Measurements from ENCODE around the gene TMEM222. TPM values are rescaled to one million over a fixed set of nuclear protein-coding genes. Genes with fewer than 3 reads are reported as not detected.

TMEM222 gene
- polyA plus RNA-seq, 4 donors = 30.3 to 51.7 (median 36.9) TPM

DNA sequence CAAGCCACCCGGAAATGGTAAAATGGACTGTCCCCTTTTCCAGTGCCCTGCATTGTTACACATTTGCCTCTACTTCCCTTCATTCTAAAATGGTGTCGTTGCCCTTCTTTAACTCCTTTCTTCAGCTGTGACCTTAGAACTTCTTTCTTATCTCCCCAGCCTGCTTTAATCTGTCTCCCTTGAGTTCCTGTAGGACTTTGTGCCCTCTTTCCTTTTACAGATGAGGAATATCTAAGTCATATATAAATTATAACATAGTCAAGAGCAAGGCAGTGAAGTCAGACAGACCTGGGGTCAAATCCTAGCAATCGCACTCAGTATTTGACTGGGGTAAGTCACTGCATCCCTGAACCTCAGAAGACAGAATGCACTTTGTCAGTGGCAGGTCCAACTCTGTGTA lies 31.4 kb upstream of the TMEM222 start:
- peak overlapping the region; percentile 64 to 88 (median 73) for H3K27ac ChIP-seq (ENCODE audit: low read depth in 1 of 3, low read length in 2 of 3)
- WGBS, 3 donors = 30 to 61% (median 49%) methylated on average over 3 of the region's 3 CpGs

GRCh38 chr1:27292106-27292505 lies 29.9 kb upstream of the TMEM222 start:
- Histone ChIP-seq H3K9me3 (ENCODE audit: control insufficient read depth in 2 of 2, insufficient read depth in 1 of 2, low read depth in 1 of 2, low read length in 1 of 2) (no peaks in the 10 kb centered on the region), H3K27ac (ENCODE audit: low read depth in 1 of 3, low read length in 2 of 3) (peak overlapping the region in 2 of 3 donors; percentile 64 to 73), H3K27me3 (ENCODE audit: control insufficient read depth in 3 of 3, insufficient read depth in 3 of 3, low read length in 3 of 3) (no peaks in the 10 kb centered on the region), H3K4me1 (ENCODE audit: control insufficient read depth in 3 of 3, insufficient read depth in 2 of 3, low read depth in 1 of 3, low read length in 2 of 3) (peaks cover 0 to 40% (median 9%) of the 10 kb centered on the region in 3 donors), H3K36me3 (ENCODE audit: control insufficient read depth in 3 of 3, insufficient read depth in 2 of 3, low read depth in 1 of 3, low read length in 3 of 3) (peaks cover 0 to 50% (median 7%) of the 10 kb centered on the region in 3 donors), H3K4me3 (ENCODE audit: low read depth in 1 of 3, low read length in 3 of 3) (no peak overlapping the region)
- DNase-seq (peak; percentile 37 to 66), FAIRE-seq (no peak)
- WGBS, 3 donors = 60 to 81% (median 64%) methylated on average over 5 of the region's 5 CpGs

More for the DNA sequence above, 31.4 kb upstream of the TMEM222 start:
- DNase-seq = peak; percentile 74 to 92
- Histone ChIP-seq H3K36me3 (ENCODE audit: control insufficient read depth in 3 of 3, insufficient read depth in 2 of 3, low read depth in 1 of 3, low read length in 3 of 3) (peaks cover 0 to 45% (median 7%) of the 10 kb centered on the region in 3 donors), H3K4me3 (ENCODE audit: low read depth in 1 of 3, low read length in 3 of 3) (no peak overlapping the region), H3K9me3 (ENCODE audit: control insufficient read depth in 2 of 2, insufficient read depth in 1 of 2, low read depth in 1 of 2, low read length in 1 of 2) (no peaks in the 10 kb centered on the region), H3K4me1 (ENCODE audit: control insufficient read depth in 3 of 3, insufficient read depth in 2 of 3, low read depth in 1 of 3, low read length in 2 of 3) (peaks cover 0 to 41% (median 9%) of the 10 kb centered on the region in 3 donors), H3K27me3 (ENCODE audit: control insufficient read depth in 3 of 3, insufficient read depth in 3 of 3, low read length in 3 of 3) (no peaks in the 10 kb centered on the region)
- no peak for FAIRE-seq

GRCh38 chr1:27293915-27294314 lies 28.0 kb upstream of the TMEM222 start:
- WGBS, 3 donors = 94 to 98% (median 97%) methylated on average over 8 of the region's 8 CpGs
- H3K27ac ChIP-seq (ENCODE audit: low read depth in 1 of 3, low read length in 2 of 3) = no peak overlapping the region
- DNase-seq (no peak), FAIRE-seq (no peak)
- H3K4me1 ChIP-seq (ENCODE audit: control insufficient read depth in 3 of 3, insufficient read depth in 2 of 3, low read depth in 1 of 3, low read length in 2 of 3) = peaks cover 0 to 34% (median 6%) of the 10 kb centered on the region in 3 donors
- H3K36me3 ChIP-seq (ENCODE audit: control insufficient read depth in 3 of 3, insufficient read depth in 2 of 3, low read depth in 1 of 3, low read length in 3 of 3) = peaks cover 3 to 59% (median 8%) of the 10 kb centered on the region in 3 donors
- H3K9me3 ChIP-seq (ENCODE audit: control insufficient read depth in 2 of 2, insufficient read depth in 1 of 2, low read depth in 1 of 2, low read length in 1 of 2) = no peaks in the 10 kb centered on the region
- no peak overlapping the region for H3K4me3 ChIP-seq (ENCODE audit: low read depth in 1 of 3, low read length in 3 of 3)
- no peaks in the 10 kb centered on the region for H3K27me3 ChIP-seq (ENCODE audit: control insufficient read depth in 3 of 3, insufficient read depth in 3 of 3, low read length in 3 of 3)

- 37 to 39% (median 38%) methylated on average over 10 of the region's 10 CpGs for WGBS, 3 donors
- peak; percentile 61 to 64 for DNase-seq
- Histone ChIP-seq H3K9me3 (ENCODE audit: control insufficient read depth in 2 of 2, insufficient read depth in 1 of 2, low read depth in 1 of 2, low read length in 1 of 2) (no peaks in the 10 kb centered on the region), H3K27me3 (ENCODE audit: control insufficient read depth in 3 of 3, insufficient read depth in 3 of 3, low read length in 3 of 3) (no peaks in the 10 kb centered on the region), H3K27ac (ENCODE audit: low read depth in 1 of 3, low read length in 2 of 3) (no peak overlapping the region), H3K4me1 (ENCODE audit: control insufficient read depth in 3 of 3, insufficient read depth in 2 of 3, low read depth in 1 of 3, low read length in 2 of 3) (peaks cover 0 to 28% (median 2%) of the 10 kb centered on the region in 3 donors), H3K4me3 (ENCODE audit: low read depth in 1 of 3, low read length in 3 of 3) (no peak overlapping the region), H3K36me3 (ENCODE audit: control insufficient read depth in 3 of 3, insufficient read depth in 2 of 3, low read depth in 1 of 3, low read length in 3 of 3) (peaks cover 3 to 81% (median 9%) of the 10 kb centered on the region in 3 donors)
- no peak for FAIRE-seq
Observed at GRCh38 chr1:27296773-27297291, 25.1 kb upstream of the TMEM222 start.

DNA sequence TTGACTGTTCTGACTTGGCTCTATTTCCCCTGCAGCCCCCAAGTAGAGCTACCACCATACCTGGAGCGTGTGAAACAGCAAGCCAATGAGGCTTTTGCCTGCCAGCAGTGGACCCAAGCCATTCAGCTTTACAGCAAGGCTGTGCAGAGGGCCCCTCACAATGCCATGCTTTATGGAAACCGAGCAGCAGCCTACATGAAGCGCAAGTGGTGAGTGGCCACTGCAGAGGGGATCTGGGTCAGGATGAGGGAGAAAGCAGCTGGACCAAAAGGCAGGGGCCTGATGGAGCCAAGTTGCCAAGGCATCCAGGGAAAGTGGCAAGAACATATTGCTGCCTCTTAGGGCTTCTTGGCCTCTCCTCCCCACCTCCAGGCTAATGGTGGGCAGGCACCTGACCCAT lies 24.1 kb upstream of the TMEM222 start:
- Histone ChIP-seq H3K4me3 (ENCODE audit: low read depth in 1 of 3, low read length in 3 of 3) (no peak overlapping the region), H3K27ac (ENCODE audit: low read depth in 1 of 3, low read length in 2 of 3) (peak overlapping the region in 1 of 3 donors; percentile 83), H3K27me3 (ENCODE audit: control insufficient read depth in 3 of 3, insufficient read depth in 3 of 3, low read length in 3 of 3) (no peaks in the 10 kb centered on the region), H3K4me1 (ENCODE audit: control insufficient read depth in 3 of 3, insufficient read depth in 2 of 3, low read depth in 1 of 3, low read length in 2 of 3) (peaks cover 0 to 17% (median 0%) of the 10 kb centered on the region in 3 donors), H3K36me3 (ENCODE audit: control insufficient read depth in 3 of 3, insufficient read depth in 2 of 3, low read depth in 1 of 3, low read length in 3 of 3) (peaks cover 3 to 82% (median 9%) of the 10 kb centered on the region in 3 donors), H3K9me3 (ENCODE audit: control insufficient read depth in 2 of 2, insufficient read depth in 1 of 2, low read depth in 1 of 2, low read length in 1 of 2) (no peaks in the 10 kb centered on the region)
- 92 to 98% (median 94%) methylated on average over 3 of the region's 3 CpGs for WGBS, 3 donors
- DNase-seq (no peak), FAIRE-seq (no peak)

DNA sequence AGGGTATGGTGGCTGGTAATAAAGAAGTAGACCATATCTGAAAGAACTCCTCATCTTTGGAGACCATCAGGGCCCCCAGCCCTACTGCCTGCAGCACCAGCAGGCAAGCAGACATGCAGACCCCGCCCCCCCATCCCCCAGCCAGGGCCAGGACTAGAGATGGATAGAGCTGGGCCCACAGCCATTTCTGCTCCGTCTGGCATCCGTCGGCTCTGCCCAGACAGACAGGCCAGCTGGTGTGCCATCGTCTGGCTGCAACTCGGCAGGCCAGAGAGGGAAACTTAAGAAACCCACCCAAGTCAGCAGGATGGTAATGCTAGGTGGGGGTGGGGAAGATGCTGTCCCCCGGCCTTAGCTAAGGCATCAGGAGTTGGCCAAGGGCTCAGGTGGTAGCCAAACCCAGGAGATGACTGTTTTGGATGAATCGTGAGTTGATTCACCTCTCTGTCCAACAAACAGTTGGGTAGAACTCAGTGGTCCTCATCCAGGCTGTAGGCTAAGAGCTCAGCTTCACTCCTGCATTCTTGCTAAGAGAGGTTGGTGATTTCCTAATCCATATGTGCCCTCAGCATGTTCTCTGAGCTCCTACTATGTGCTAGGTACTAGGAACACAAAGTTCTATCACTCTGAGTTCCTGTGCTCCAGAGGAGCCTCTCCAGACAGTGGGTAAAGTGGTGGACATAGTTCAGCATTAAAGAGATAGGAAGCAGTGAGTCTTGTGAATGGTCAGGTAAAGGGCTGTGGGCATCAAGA lies 23.2 kb upstream of the TMEM222 start:
- Histone ChIP-seq H3K4me1 (ENCODE audit: control insufficient read depth in 3 of 3, insufficient read depth in 2 of 3, low read depth in 1 of 3, low read length in 2 of 3) (peaks cover 0 to 17% (median 0%) of the 10 kb centered on the region in 3 donors), H3K27me3 (ENCODE audit: control insufficient read depth in 3 of 3, insufficient read depth in 3 of 3, low read length in 3 of 3) (no peaks in the 10 kb centered on the region), H3K4me3 (ENCODE audit: low read depth in 1 of 3, low read length in 3 of 3) (no peak overlapping the region), H3K27ac (ENCODE audit: low read depth in 1 of 3, low read length in 2 of 3) (peak overlapping the region in 2 of 3 donors; percentile 51 to 83), H3K36me3 (ENCODE audit: control insufficient read depth in 3 of 3, insufficient read depth in 2 of 3, low read depth in 1 of 3, low read length in 3 of 3) (peaks cover 0 to 86% (median 12%) of the 10 kb centered on the region in 3 donors), H3K9me3 (ENCODE audit: control insufficient read depth in 2 of 2, insufficient read depth in 1 of 2, low read depth in 1 of 2, low read length in 1 of 2) (no peaks in the 10 kb centered on the region)
- FAIRE-seq = no peak
- WGBS, 3 donors = 76 to 86% (median 80%) methylated on average over 8 of the region's 8 CpGs
- no peak for DNase-seq

GRCh38 chr1:27299385-27300271 lies 22.3 kb upstream of the TMEM222 start:
- peaks cover 0 to 17% (median 0%) of the 10 kb centered on the region in 3 donors for H3K4me1 ChIP-seq (ENCODE audit: control insufficient read depth in 3 of 3, insufficient read depth in 2 of 3, low read depth in 1 of 3, low read length in 2 of 3)
- H3K4me3 ChIP-seq (ENCODE audit: low read depth in 1 of 3, low read length in 3 of 3) = no peak overlapping the region
- DNase-seq (peak in 1 of 2 donors; percentile 39), FAIRE-seq (no peak)
- no peaks in the 10 kb centered on the region for H3K27me3 ChIP-seq (ENCODE audit: control insufficient read depth in 3 of 3, insufficient read depth in 3 of 3, low read length in 3 of 3)
- H3K9me3 ChIP-seq (ENCODE audit: control insufficient read depth in 2 of 2, insufficient read depth in 1 of 2, low read depth in 1 of 2, low read length in 1 of 2) = no peaks in the 10 kb centered on the region
- WGBS, 3 donors = 66 to 79% (median 78%) methylated on average over 14 of the region's 14 CpGs
- peaks cover 0 to 88% (median 12%) of the 10 kb centered on the region in 3 donors for H3K36me3 ChIP-seq (ENCODE audit: control insufficient read depth in 3 of 3, insufficient read depth in 2 of 3, low read depth in 1 of 3, low read length in 3 of 3)
- peak overlapping the region in 2 of 3 donors; percentile 83 to 84 for H3K27ac ChIP-seq (ENCODE audit: low read depth in 1 of 3, low read length in 2 of 3)

All from small intestine (tissue), 7 donors.